Measurements from ENCODE around the gene OLIG1.

OLIG1 gene

GRCh38 chr21:33030633-33031032 is 39.3 kb upstream of the OLIG1 start:
- DNase-seq (ENCODE audit: extremely low read depth in 1 of 2, low read depth in 1 of 2), result no peak

- no peak for DNase-seq (ENCODE audit: extremely low read depth in 1 of 2, low read depth in 1 of 2)
Observed at GRCh38 chr21:33031152-33031911, 38.6 kb upstream of the OLIG1 start.

- DNase-seq (ENCODE audit: extremely low read depth in 1 of 2, low read depth in 1 of 2), result no peak
Observed at GRCh38 chr21:33032434-33033047, 37.4 kb upstream of the OLIG1 start.

GRCh38 chr21:33033094-33033951 is 36.6 kb upstream of the OLIG1 start:
- DNase-seq (ENCODE audit: extremely low read depth in 1 of 2, low read depth in 1 of 2), result no peak

- no peak for DNase-seq (ENCODE audit: extremely low read depth in 1 of 2, low read depth in 1 of 2)
Observed at GRCh38 chr21:33033961-33034413, 36.0 kb upstream of the OLIG1 start.

GRCh38 chr21:33035147-33035546 is 34.8 kb upstream of the OLIG1 start:
- DNase-seq (ENCODE audit: extremely low read depth in 1 of 2, low read depth in 1 of 2), result no peak

GRCh38 chr21:33036430-33037162 is 33.3 kb upstream of the OLIG1 start:
- no peak for DNase-seq (ENCODE audit: extremely low read depth in 1 of 2, low read depth in 1 of 2)

GRCh38 chr21:33037501-33037900 is 32.4 kb upstream of the OLIG1 start:
- no peak for DNase-seq (ENCODE audit: extremely low read depth in 1 of 2, low read depth in 1 of 2)

GRCh38 chr21:33039536-33039935 is 30.4 kb upstream of the OLIG1 start:
- no peak for DNase-seq (ENCODE audit: extremely low read depth in 1 of 2, low read depth in 1 of 2)

GRCh38 chr21:33040215-33040614 is 29.7 kb upstream of the OLIG1 start:
- DNase-seq (ENCODE audit: extremely low read depth in 1 of 2, low read depth in 1 of 2), result no peak

GRCh38 chr21:33041981-33042380 is 28.0 kb upstream of the OLIG1 start:
- DNase-seq (ENCODE audit: extremely low read depth in 1 of 2, low read depth in 1 of 2), result no peak

- no peak for DNase-seq (ENCODE audit: extremely low read depth in 1 of 2, low read depth in 1 of 2)
Observed at GRCh38 chr21:33042812-33043211, 27.1 kb upstream of the OLIG1 start.

- DNase-seq (ENCODE audit: extremely low read depth in 1 of 2, low read depth in 1 of 2), result no peak
Observed at GRCh38 chr21:33046455-33046854, 23.5 kb upstream of the OLIG1 start.

- no peak for DNase-seq (ENCODE audit: extremely low read depth in 1 of 2, low read depth in 1 of 2)
Observed at GRCh38 chr21:33047231-33047630, 22.7 kb upstream of the OLIG1 start.

GRCh38 chr21:33051925-33052324 is 18.0 kb upstream of the OLIG1 start:
- no peak for DNase-seq (ENCODE audit: extremely low read depth in 1 of 2, low read depth in 1 of 2)

GRCh38 chr21:33053951-33054350 is 16.0 kb upstream of the OLIG1 start:
- DNase-seq (ENCODE audit: extremely low read depth in 1 of 2, low read depth in 1 of 2), result no peak

GRCh38 chr21:33055991-33056390 is 13.9 kb upstream of the OLIG1 start:
- DNase-seq (ENCODE audit: extremely low read depth in 1 of 2, low read depth in 1 of 2), result no peak

- no peak for DNase-seq (ENCODE audit: extremely low read depth in 1 of 2, low read depth in 1 of 2)
Observed at GRCh38 chr21:33057385-33057940, 12.5 kb upstream of the OLIG1 start.

- DNase-seq (ENCODE audit: extremely low read depth in 1 of 2, low read depth in 1 of 2), result no peak
Observed at GRCh38 chr21:33058527-33058926, 11.4 kb upstream of the OLIG1 start.

- DNase-seq (ENCODE audit: extremely low read depth in 1 of 2, low read depth in 1 of 2), result no peak
Observed at GRCh38 chr21:33058957-33059356, 11.0 kb upstream of the OLIG1 start.
